Measurements from ENCODE around the gene PRPF8.

- TF ChIP-seq, protein P1, sequence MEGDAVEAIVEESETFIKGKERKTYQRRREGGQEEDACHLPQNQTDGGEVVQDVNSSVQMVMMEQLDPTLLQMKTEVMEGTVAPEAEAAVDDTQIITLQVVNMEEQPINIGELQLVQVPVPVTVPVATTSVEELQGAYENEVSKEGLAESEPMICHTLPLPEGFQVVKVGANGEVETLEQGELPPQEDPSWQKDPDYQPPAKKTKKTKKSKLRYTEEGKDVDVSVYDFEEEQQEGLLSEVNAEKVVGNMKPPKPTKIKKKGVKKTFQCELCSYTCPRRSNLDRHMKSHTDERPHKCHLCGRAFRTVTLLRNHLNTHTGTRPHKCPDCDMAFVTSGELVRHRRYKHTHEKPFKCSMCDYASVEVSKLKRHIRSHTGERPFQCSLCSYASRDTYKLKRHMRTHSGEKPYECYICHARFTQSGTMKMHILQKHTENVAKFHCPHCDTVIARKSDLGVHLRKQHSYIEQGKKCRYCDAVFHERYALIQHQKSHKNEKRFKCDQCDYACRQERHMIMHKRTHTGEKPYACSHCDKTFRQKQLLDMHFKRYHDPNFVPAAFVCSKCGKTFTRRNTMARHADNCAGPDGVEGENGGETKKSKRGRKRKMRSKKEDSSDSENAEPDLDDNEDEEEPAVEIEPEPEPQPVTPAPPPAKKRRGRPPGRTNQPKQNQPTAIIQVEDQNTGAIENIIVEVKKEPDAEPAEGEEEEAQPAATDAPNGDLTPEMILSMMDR (IDR thresholded peaks at IDR 0.05 in 4 of 5, conservative IDR thresholded peaks at IDR 0.05 in 1 of 5), result no peak
- no peak for TF ChIP-seq POLR2A (IDR thresholded peaks at IDR 0.05)
Observed at GRCh38 chr17:1607971-1608320, 76.7 kb downstream of the PRPF8 start.

Data from gastrocnemius medialis (tissue), 4 donors.